Measurements from ENCODE around the gene UTP14C. TPM values are rescaled to one million over a fixed set of nuclear protein-coding genes. Genes with fewer than 3 reads are reported as not detected.

UTP14C gene
- total RNA-seq, 1 experiment from 2014 or later = 19.8 TPM

DNA sequence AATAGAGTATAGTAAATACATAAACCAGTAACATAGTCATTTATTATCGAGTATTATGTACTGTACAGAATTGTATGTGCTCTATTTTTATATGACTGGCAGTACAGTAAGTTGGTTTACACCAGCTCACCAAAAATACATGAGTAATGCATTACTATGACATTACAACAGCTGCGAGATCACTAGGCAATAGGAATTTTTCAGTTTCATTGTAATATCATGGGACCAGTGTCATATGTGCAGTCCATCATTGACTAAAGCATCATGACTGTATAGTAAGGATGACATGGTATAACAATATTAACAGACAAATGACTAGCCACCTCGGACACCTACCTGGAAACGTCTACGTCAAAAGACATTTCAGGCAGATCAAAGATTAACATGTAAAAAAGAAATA, 46.9 kb upstream of the UTP14C start:
- Mint-ChIP-seq H3K9me3 (no peaks in the 10 kb centered on the region), H3K4me1 (peaks cover 5 to 6% of the 10 kb centered on the region in 2 experiments), H3K27me3 (ENCODE audit: low read depth) (no peaks in the 10 kb centered on the region), H3K27ac (no peak overlapping the region), H3K36me3 (ENCODE audit: insufficient read depth in 1 of 3, low read depth in 3 of 3) (no peaks in the 10 kb centered on the region), H3K4me3 (no peak overlapping the region)
- H3K18ac ChIP-seq (ENCODE audit: insufficient read length, low read depth, low read length) = no peak overlapping the region
- TF ChIP-seq, protein P1, sequence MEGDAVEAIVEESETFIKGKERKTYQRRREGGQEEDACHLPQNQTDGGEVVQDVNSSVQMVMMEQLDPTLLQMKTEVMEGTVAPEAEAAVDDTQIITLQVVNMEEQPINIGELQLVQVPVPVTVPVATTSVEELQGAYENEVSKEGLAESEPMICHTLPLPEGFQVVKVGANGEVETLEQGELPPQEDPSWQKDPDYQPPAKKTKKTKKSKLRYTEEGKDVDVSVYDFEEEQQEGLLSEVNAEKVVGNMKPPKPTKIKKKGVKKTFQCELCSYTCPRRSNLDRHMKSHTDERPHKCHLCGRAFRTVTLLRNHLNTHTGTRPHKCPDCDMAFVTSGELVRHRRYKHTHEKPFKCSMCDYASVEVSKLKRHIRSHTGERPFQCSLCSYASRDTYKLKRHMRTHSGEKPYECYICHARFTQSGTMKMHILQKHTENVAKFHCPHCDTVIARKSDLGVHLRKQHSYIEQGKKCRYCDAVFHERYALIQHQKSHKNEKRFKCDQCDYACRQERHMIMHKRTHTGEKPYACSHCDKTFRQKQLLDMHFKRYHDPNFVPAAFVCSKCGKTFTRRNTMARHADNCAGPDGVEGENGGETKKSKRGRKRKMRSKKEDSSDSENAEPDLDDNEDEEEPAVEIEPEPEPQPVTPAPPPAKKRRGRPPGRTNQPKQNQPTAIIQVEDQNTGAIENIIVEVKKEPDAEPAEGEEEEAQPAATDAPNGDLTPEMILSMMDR (conservative IDR thresholded peaks at IDR 0.05) = no peak
- no peak overlapping the region for H3K14ac ChIP-seq (ENCODE audit: insufficient read depth, low read length)
- no peaks in the 10 kb centered on the region for H3K27me3 ChIP-seq (ENCODE audit: insufficient read depth, low read length)
- no peak overlapping the region for H2BK20ac ChIP-seq (ENCODE audit: low read depth, low read length, poor library complexity, severe bottlenecking)
- H3K56ac ChIP-seq (ENCODE audit: insufficient read length, low read depth, low read length) = no peak overlapping the region
- no peak overlapping the region for H3K27ac ChIP-seq (ENCODE audit: insufficient read length, low read depth, low read length)
- no CpG with 5 or more reads among the region's 5 CpGs for WGBS (ENCODE audit: extremely low coverage, insufficient read length, low lambda C conversion rate)
- H2BK12ac ChIP-seq (ENCODE audit: insufficient read length, low read depth, low read length) = no peak overlapping the region
- H3K4ac ChIP-seq (ENCODE audit: low read depth, low read length) = no peak overlapping the region
- no peaks in the 10 kb centered on the region for H4K20me1 ChIP-seq (ENCODE audit: control insufficient read depth, insufficient read depth, insufficient read length)
- H3K23ac ChIP-seq (ENCODE audit: insufficient read length, low read depth, low read length) = no peak overlapping the region
- no peaks in the 10 kb centered on the region for H3K9me3 ChIP-seq (ENCODE audit: control insufficient read depth, low read depth, low read length)
- no peak overlapping the region for H3K9ac ChIP-seq (ENCODE audit: extremely low read depth, insufficient read length, low read length)
- H3K79me1 ChIP-seq (ENCODE audit: insufficient read depth, low read depth, low read length, poor library complexity, severe bottlenecking) = no peaks in the 10 kb centered on the region
- H3K23me2 ChIP-seq (ENCODE audit: insufficient read length, low read depth, low read length, poor library complexity, severe bottlenecking) = no peaks in the 10 kb centered on the region
- H4K91ac ChIP-seq (ENCODE audit: insufficient read length, low read depth, low read length) = no peak overlapping the region
- H4K5ac ChIP-seq (ENCODE audit: insufficient read length, low read depth, low read length) = no peak overlapping the region
- H2AK5ac ChIP-seq (ENCODE audit: insufficient read length, low read length) = no peak overlapping the region
- no peak overlapping the region for H3K4me2 ChIP-seq (ENCODE audit: insufficient read depth, insufficient read length, low read length)
- no peaks in the 10 kb centered on the region for H3K79me2 ChIP-seq (ENCODE audit: insufficient read depth, low read length)
- H4K8ac ChIP-seq (replicated peaks; ENCODE audit: insufficient read length, low read depth, low read length) = no peak overlapping the region
- H2AFZ ChIP-seq (ENCODE audit: low read length) = no peak overlapping the region
- no peak overlapping the region for H2BK120ac ChIP-seq (ENCODE audit: low read depth, low read length, poor library complexity, severe bottlenecking)
- H2BK15ac ChIP-seq (ENCODE audit: low read depth, low read length) = no peak overlapping the region
- H3T11ph ChIP-seq (ENCODE audit: low read length) = no peak overlapping the region
- DNase-seq = no peak
- H3K4me1 ChIP-seq (ENCODE audit: insufficient read depth, low read length) = no peaks in the 10 kb centered on the region
- H2BK5ac ChIP-seq (ENCODE audit: insufficient read length, low read length) = no peak overlapping the region
